H9 (cell line): Measurements from ENCODE around the gene CPSF4L. TPM values are rescaled to one million over a fixed set of nuclear protein-coding genes. Genes with fewer than 3 reads are reported as not detected.

Experiments used
- DNase-seq: peaks from one replicate; pipeline ENCODE4 v3.0.0-alpha.2; 2017
- H2AFZ ChIP-seq: one replicate; pipeline ENCODE4 v1.6.1; 2013; ENCODE audit warnings: mild to moderate bottlenecking, low read length, control low read depth, moderate library complexity
- H2AK5ac ChIP-seq: 2 replicates; pipeline ENCODE4 v1.6.1; 2013; ENCODE audit warnings: low read length, control low read depth, mixed read lengths; ENCODE audit not compliant: insufficient read length
- H2BK120ac ChIP-seq: one replicate; pipeline ENCODE4 v1.6.1; 2013; ENCODE audit warnings: low read depth, mild to moderate bottlenecking, low read length, control low read depth, inconsistent platforms; ENCODE audit not compliant: poor library complexity, severe bottlenecking
- H2BK12ac ChIP-seq: 2 replicates; pipeline ENCODE4 v1.6.1; 2013; ENCODE audit warnings: low read length, control low read depth, mixed read lengths, low read depth; ENCODE audit not compliant: insufficient read length
- H2BK15ac ChIP-seq: 2 replicates; pipeline ENCODE4 v1.6.1; 2013; ENCODE audit warnings: low read depth, low read length, control low read depth
- H2BK20ac ChIP-seq: one replicate; pipeline ENCODE4 v1.6.1; 2013; ENCODE audit warnings: low read depth, mild to moderate bottlenecking, low read length, control low read depth, inconsistent platforms; ENCODE audit not compliant: poor library complexity, severe bottlenecking
- H2BK5ac ChIP-seq: 2 replicates; pipeline ENCODE4 v1.6.1; 2013; ENCODE audit warnings: low read length, control low read depth, mixed read lengths; ENCODE audit not compliant: insufficient read length
- H3K14ac ChIP-seq: 2 replicates; pipeline ENCODE4 v1.6.1; 2013; ENCODE audit warnings: low read length, control low read depth; ENCODE audit not compliant: insufficient read depth
- H3K18ac ChIP-seq: 2 replicates; pipeline ENCODE4 v1.6.1; 2013; ENCODE audit warnings: low read depth, mild to moderate bottlenecking, mixed read lengths, low read length, control low read depth; ENCODE audit not compliant: insufficient read length
- H3K23ac ChIP-seq: 2 replicates; pipeline ENCODE4 v1.6.1; 2013; ENCODE audit warnings: low read length, control low read depth, mixed read lengths, low read depth; ENCODE audit not compliant: insufficient read length
- H3K23me2 ChIP-seq: 2 replicates; pipeline ENCODE4 v1.6.1; 2013; ENCODE audit warnings: low read depth, mild to moderate bottlenecking, mixed read lengths, low read length, control low read depth; ENCODE audit not compliant: insufficient read length, poor library complexity, severe bottlenecking
- H3K27ac ChIP-seq: 2 replicates; pipeline ENCODE4 v1.5.1; 2013; ENCODE audit warnings: low read length, control low read depth, mixed read lengths, low read depth; ENCODE audit not compliant: insufficient read length
- H3K27me3 ChIP-seq: 2 replicates; pipeline ENCODE4 v1.6.1; 2013; ENCODE audit warnings: low read length, control low read depth, inconsistent platforms; ENCODE audit not compliant: insufficient read depth
- H3K4ac ChIP-seq: 2 replicates; pipeline ENCODE4 v1.6.1; 2013; ENCODE audit warnings: low read depth, mild to moderate bottlenecking, control low read depth, inconsistent platforms, low read length, moderate library complexity
- H3K4me1 ChIP-seq: 2 replicates; pipeline ENCODE4 v1.6.1; 2013; ENCODE audit warnings: low read length, control low read depth, inconsistent platforms; ENCODE audit not compliant: insufficient read depth
- H3K4me2 ChIP-seq: 2 replicates; pipeline ENCODE4 v1.6.1; 2013; ENCODE audit warnings: low read length, control low read depth, mixed read lengths; ENCODE audit not compliant: insufficient read length, insufficient read depth
- H3K56ac ChIP-seq: 2 replicates; pipeline ENCODE4 v1.6.1; 2013; ENCODE audit warnings: low read depth, mild to moderate bottlenecking, mixed read lengths, low read length, control low read depth; ENCODE audit not compliant: insufficient read length
- H3K79me1 ChIP-seq: 2 replicates; pipeline ENCODE4 v1.6.1; 2013; ENCODE audit warnings: low read depth, mild to moderate bottlenecking, moderate library complexity, low read length, control low read depth, inconsistent platforms; ENCODE audit not compliant: insufficient read depth, poor library complexity, severe bottlenecking
- H3K79me2 ChIP-seq: 2 replicates; pipeline ENCODE4 v1.6.1; 2013; ENCODE audit warnings: low read length, control low read depth, inconsistent platforms; ENCODE audit not compliant: insufficient read depth
- H3K9ac ChIP-seq: 2 replicates; pipeline ENCODE4 v1.6.1; 2013; ENCODE audit warnings: low read length, control low read depth, mixed read lengths; ENCODE audit not compliant: insufficient read length; ENCODE audit errors: extremely low read depth
- H3K9me3 ChIP-seq: one replicate; pipeline ENCODE4 v1.6.1; 2013; ENCODE audit warnings: low read depth, low read length, inconsistent platforms; ENCODE audit not compliant: control insufficient read depth
- H3T11ph ChIP-seq: one replicate; pipeline ENCODE4 v1.6.1; 2013; ENCODE audit warnings: mild to moderate bottlenecking, low read length, control low read depth, inconsistent platforms
- H4K20me1 ChIP-seq: one replicate; pipeline ENCODE4 v1.6.1; 2013; ENCODE audit not compliant: control insufficient read depth, insufficient read length, insufficient read depth
- H4K5ac ChIP-seq: 2 replicates; pipeline ENCODE4 v1.6.1; 2013; ENCODE audit warnings: low read depth, mild to moderate bottlenecking, mixed read lengths, low read length, control low read depth; ENCODE audit not compliant: insufficient read length
- H4K8ac ChIP-seq: replicated peaks from 2 replicates; pipeline ENCODE4 v1.6.1; 2013; ENCODE audit warnings: low read length, control low read depth, mixed read lengths, low read depth; ENCODE audit not compliant: insufficient read length
- H4K91ac ChIP-seq: 2 replicates; pipeline ENCODE4 v1.6.1; 2013; ENCODE audit warnings: low read depth, mild to moderate bottlenecking, moderate library complexity, mixed read lengths, low read length, control low read depth; ENCODE audit not compliant: insufficient read length
- H3K27ac Mint-ChIP-seq, 3 experiments: 2 replicates in 2 of 3; 3 replicates in 1 of 3; pipeline ENCODE4 v1.8.0; 2020 to 2021; ENCODE audit warnings: mixed read lengths in 3 of 3, mild to moderate bottlenecking in 1 of 3, moderate library complexity in 1 of 3
- H3K27me3 Mint-ChIP-seq: 2 replicates; pipeline ENCODE4 v1.8.0; 2021; ENCODE audit warnings: low read depth, mild to moderate bottlenecking, moderate library complexity, mixed read lengths
- H3K36me3 Mint-ChIP-seq, 3 experiments: 2 replicates in 2 of 3; 3 replicates in 1 of 3; pipeline ENCODE4 v1.8.0; 2020 to 2021; ENCODE audit warnings: low read depth in 3 of 3, mixed read lengths in 3 of 3; ENCODE audit not compliant: insufficient read depth in 1 of 3
- H3K4me1 Mint-ChIP-seq, 2 experiments: 2 replicates each; pipeline ENCODE4 v1.8.0; 2020; ENCODE audit warnings: mixed read lengths in 2 of 2
- H3K4me3 Mint-ChIP-seq, 2 experiments: 2 replicates in 1 of 2; 3 replicates in 1 of 2; pipeline ENCODE4 v1.8.0; 2020 to 2021; ENCODE audit warnings: mild to moderate bottlenecking in 2 of 2, mixed read lengths in 2 of 2, moderate library complexity in 1 of 2
- H3K9me3 Mint-ChIP-seq, 2 experiments: 2 replicates in 1 of 2; 3 replicates in 1 of 2; pipeline ENCODE4 v1.8.0; 2020; ENCODE audit warnings: mild to moderate bottlenecking in 2 of 2, mixed read lengths in 2 of 2, moderate library complexity in 1 of 2
- CTCF ChIP-seq: fragments of 200-600 bp; sonication (generic); conservative IDR thresholded peaks from 3 replicates; pipeline ENCODE4 v1.8.0; 2021; ENCODE audit warnings: antibody characterized with exemption, mild to moderate bottlenecking
- WGBS: extraction: QIAGEN DNeasy Blood & Tissue Kit; methylation state at CpG from one replicate; pipeline ENCODE4 v1.1.7; 2013; ENCODE audit warnings: missing lambda C conversion rate, low lambda C conversion rate, mixed read lengths; ENCODE audit not compliant: insufficient read length; ENCODE audit errors: extremely low coverage; 5-methylcytosine and 5-hydroxymethylcytosine counted together
- total RNA-seq: library from RNA; stranded (reverse); gene quantifications from 2 replicates; pipeline ENCODE4 v1.2.1, GENCODE V29; 2021

The CPSF4L gene
- total RNA-seq, 1 experiment from 2014 or later: not detected

GRCh38 chr17:73205459-73205961 is 56.2 kb downstream of the CPSF4L start:
- Histone ChIP-seq H3K14ac (no peak overlapping the region), H3K4ac (no peak overlapping the region), H2AFZ (no peak overlapping the region), H3K79me1 (no peaks in the 10 kb centered on the region), H4K8ac (no peak overlapping the region), H3K56ac (no peak overlapping the region), H3T11ph (no peak overlapping the region), H3K27me3 (no peaks in the 10 kb centered on the region), H2BK20ac (no peak overlapping the region), H2BK120ac (no peak overlapping the region), H3K23ac (no peak overlapping the region), H4K20me1 (no peaks in the 10 kb centered on the region), H2BK12ac (no peak overlapping the region), H3K9me3 (no peaks in the 10 kb centered on the region), H4K91ac (no peak overlapping the region), H3K18ac (no peak overlapping the region), H2AK5ac (no peak overlapping the region), H3K79me2 (no peaks in the 10 kb centered on the region), H2BK5ac (no peak overlapping the region), H3K4me2 (no peak overlapping the region), H3K9ac (no peak overlapping the region), H3K4me1 (no peaks in the 10 kb centered on the region), H3K27ac (no peak overlapping the region), H3K23me2 (no peaks in the 10 kb centered on the region), H4K5ac (no peak overlapping the region), H2BK15ac (no peak overlapping the region)
- Mint-ChIP-seq H3K9me3 (no peaks in the 10 kb centered on the region), H3K36me3 (peaks cover 44 to 92% (median 84%) of the 10 kb centered on the region in 3 experiments; a peak in 6 of 7 replicates), H3K27ac (no peak overlapping the region), H3K4me1 (no peaks in the 10 kb centered on the region), H3K27me3 (no peaks in the 10 kb centered on the region), H3K4me3 (no peak overlapping the region)
- no peak for DNase-seq
- TF ChIP-seq CTCF: no peak
- no CpG with 5 or more reads among the region's 10 CpGs for WGBS
